ENCODE data around the gene CFL2.
"Not testable (repeated sequence)": the region's sequence is repeated elsewhere in the genome, so short reads cannot be mapped to it uniquely, and the experiment has no call there.

CFL2 gene

DNA sequence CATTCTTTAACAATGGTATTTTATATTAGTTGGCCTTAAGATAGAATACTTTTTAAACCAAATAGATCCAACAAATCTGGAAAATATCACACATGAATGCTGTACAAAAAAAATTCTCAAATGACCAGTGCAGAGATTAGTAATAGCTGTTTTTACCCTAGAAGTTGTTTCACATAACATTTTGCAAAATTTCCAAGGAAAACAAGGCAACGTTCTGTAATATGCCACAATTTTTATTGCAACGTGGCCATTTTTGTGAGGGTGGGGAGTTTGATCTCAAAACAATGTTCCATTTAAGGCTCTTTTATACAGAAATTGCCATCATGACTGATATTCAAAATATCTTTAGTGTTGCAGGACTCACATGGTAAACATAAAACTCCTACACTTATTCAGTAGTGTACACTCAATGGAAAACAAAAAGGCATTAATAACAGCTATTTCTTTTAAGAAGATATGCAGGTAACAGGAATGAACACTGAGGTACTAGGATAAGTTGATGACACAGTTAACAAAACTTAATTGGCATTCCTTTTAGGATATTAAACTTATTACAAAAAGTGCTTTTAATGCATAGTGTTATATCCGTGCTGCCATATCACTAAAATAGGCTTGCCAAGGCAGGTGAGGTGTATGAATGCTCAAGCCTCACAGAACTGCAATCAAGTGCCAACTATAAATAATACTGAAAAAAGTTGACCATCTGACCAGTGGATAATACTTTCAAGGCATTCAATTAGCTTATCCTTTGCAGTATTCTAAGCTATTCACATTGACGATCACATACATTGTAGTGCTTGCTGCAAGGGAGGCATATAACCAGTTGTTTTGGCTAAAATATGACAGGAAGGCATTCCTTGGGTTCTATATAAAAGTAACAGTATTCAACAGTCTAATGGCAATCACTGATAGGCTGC, 2.3 kb downstream of the CFL2 start:
- no peak for DNase-seq (ENCODE audit: low read depth in 2 of 2, low spot score in 1 of 2)

DNA sequence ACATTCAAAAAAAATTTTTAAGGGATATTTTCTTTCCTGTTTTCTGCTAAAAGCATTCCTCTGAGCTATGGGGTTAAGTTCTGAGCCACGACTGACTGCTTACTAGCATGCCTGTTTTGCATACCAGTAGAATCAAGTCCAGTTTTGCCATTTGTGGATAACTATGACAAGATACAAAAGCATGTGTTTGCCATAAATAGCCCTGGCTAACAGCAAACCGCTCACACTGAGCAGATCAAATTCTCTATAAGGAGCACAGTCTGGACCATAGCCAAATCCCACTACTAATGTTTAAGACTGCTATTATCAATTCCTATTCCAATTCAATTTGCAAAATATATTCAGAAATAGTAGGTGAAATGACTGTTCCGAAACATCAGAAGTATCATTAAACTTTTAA, 3.2 kb downstream of the CFL2 start:
- DNase-seq (ENCODE audit: low read depth in 2 of 2, low spot score in 1 of 2), result no peak

DNA sequence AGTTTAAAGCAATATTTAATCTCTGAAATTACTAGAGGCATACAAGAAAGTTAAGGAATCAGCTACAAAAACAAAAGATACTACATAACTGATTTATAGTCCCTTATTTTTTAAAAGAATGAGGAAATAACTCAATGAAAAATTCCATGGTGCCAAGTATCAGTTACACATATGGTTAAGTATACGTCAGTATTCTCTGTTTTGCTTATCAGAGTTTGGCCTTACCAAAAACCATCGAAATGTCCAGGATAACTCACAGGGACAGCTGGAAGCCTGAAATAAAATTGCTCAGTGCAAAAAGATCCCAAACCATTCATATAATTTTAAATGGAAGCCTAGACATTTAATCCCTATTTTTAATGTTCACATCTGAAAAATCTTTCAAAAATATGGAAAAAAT, 3.6 kb downstream of the CFL2 start:
- DNase-seq (ENCODE audit: low read depth in 2 of 2, low spot score in 1 of 2), result no peak

DNA sequence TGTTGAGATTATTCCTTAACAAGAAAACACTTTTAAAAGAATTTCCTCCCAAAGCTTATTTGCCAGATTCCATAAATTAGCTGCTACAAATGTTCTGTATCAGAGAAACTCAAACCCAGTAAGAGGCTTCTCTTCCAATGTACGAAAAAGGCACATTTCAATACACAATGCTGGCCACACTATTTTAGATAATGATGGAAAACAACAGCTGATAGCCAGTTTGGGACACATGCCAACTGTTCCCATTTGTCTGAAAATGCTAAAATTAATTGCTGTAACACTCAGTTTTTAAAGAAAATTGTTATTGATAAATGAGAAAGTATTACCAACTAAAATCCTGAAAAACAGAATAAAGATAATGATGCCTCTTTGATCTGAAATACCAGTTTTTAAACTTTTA, 4.4 kb downstream of the CFL2 start:
- no peak for DNase-seq (ENCODE audit: low read depth in 2 of 2, low spot score in 1 of 2)

DNA sequence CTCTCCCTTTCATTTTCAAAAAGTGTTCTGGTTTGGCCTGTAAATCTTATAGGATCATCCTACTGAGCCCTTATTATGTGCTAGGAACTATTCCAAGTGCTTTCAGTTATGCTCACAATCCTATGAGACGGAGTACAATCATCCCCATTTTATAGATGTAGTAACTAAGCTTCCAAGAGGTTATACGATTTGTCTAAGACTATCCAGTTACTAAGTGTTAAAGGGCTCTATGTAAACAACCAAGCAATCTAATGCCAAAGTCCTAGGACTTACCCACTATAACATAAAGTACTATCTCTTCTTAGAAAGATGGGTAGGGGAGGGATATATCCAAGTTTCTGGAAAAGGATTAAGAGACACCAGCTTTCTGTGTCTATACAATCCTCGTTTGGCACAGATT, 6.7 kb downstream of the CFL2 start:
- no peak for DNase-seq (ENCODE audit: low read depth in 2 of 2, low spot score in 1 of 2)

DNA sequence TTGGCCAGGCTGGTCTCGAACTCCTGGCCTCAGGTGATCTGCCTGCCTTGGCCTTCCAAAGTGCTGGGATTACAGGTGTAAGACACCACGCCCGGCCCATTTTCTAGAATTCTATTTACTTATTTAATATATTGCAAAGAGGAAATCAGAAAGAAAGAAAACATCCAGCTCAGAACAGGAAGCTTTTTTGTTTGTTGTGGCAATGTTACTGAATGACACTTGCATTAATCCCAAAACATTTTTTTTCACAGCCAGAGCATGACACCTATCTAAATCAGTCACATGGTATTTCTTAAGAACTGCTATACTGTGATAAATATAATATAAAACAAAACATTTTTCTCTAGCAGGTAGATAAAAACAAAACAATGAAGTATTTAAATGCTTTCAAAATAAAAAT, 12.6 kb downstream of the CFL2 start:
- DNase-seq (ENCODE audit: low read depth in 2 of 2, low spot score in 1 of 2), result no peak

DNA sequence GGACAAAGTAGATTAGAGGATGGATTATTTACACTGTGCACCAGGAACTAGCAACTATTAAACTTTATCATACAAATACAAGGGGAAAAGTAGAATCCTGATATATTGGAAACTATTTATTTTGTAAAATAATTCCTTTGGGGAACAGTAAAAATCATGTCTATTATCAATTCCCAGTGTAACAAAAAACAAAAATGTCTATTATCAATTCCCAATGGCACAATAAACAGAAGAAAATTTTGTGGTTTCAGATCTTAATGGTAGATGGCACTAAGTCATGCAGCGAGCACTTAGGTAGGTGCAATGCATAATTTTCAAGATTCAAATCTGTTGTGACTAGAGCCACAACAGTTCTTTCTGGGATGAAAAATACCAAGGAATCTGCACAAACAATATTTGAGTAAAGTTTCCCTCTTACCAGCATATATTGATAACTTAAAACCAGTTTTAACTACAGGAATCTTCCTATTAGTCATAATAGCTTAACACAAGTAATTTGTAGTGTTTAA, 13.7 kb downstream of the CFL2 start:
- DNase-seq (ENCODE audit: low read depth in 2 of 2, low spot score in 1 of 2), result no peak

DNA sequence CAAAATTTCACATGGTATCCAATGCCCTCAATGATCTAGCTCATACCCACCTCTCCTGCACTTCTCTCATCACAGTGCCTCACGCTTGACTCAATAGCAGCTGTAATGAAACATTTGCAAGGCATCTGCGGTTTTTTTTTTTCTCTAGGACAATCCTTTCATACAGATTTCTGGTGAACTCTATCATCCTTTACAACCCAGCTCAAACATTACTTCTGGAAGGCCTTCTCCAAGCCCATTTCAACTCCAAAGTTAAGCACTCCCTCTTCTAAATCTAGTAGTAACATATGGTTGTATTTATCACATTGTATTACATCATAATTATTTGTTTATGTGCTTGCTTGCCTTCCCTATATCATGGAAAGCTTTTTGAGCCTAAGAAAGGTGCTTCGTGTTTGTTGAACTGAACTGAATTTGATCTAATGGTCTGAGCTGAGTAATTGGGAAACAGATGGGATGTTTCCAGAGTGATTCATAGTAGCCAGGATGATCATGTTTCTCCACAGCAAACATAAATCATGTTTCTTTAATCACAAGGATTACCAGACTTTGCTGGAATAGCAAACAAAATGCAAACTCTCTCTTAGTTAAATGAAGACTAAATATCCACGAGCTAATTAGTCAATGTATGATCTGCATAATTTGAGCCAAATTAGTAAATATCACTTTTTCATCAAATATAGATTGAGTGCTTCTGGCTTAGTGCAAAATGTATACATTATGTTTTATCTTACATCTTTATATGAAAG, 14.3 kb downstream of the CFL2 start:
- no peak for DNase-seq (ENCODE audit: low read depth in 2 of 2, low spot score in 1 of 2)

DNA sequence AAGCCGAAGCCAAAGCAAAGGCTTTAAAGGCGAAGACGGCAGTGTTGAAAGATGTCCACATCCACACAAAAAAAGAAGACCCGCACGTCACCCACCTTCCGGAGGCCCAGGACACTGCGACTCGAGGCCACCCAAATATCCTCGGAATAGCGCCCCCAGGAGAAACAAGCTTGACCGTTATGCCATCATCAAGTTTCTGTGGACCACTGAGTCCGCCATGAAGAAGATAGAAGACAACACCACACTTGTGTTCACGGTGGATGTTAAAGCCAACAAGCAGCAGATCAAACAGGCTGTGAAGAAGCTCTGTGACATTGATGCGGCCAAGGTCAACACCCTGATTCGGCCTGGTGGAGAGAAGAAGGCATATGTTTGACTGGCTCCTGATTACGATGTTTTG, 20.2 kb downstream of the CFL2 start:
- DNase-seq (ENCODE audit: low read depth in 2 of 2, low spot score in 1 of 2), result not testable (repeated sequence)

DNA sequence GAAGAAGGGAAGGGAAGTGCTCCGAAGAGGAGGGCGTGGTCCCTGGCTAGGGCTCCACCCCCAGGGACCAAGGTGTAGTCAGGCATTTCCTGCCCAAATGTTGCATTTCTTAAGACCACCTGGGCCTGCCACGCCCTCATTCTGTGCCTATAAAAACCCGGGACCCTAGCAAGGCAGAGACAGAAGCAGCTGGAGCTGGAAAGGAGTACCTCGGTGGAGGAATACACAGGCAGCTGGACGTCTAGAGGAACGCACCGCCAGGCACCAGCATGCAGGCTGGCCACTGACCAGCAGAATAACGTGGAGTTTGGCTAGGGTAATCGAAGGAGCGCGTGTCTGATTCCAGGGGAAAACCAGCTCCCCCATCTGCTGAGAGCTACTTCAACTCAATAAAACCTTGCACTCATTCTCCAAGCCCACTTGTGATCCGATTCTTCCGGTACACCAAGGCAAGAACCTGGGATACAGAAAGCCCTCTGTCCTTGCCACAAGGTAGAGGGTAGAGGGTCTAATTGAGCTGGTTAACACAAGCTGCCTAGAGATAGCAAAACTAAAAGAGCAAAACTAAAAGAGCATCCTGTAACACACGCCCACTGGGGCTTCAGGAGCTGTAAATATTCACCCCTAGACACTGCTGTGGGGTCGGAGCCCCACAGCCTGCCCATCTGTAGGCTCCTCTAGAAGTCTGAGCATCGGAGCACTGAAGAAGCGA, 21.0 kb downstream of the CFL2 start:
- no peak for DNase-seq (ENCODE audit: low read depth in 2 of 2, low spot score in 1 of 2)

DNA sequence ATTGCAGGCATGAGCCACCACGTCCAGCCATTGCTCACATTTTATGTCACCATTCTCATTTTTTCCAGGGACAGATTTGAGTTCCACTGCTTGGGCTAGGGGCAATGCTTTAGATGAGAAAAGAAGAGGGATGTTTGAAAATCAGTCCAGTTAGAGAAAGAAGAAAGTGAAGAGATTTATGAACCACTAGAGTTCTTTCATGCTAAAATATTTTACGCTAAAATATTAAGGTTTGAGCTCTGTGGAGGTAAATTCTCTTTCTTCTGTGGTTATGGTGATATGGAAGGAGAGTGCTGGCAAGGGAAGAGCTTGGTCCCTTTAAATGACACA, 21.5 kb downstream of the CFL2 start:
- DNase-seq (ENCODE audit: low read depth in 2 of 2, low spot score in 1 of 2), result no peak

DNA sequence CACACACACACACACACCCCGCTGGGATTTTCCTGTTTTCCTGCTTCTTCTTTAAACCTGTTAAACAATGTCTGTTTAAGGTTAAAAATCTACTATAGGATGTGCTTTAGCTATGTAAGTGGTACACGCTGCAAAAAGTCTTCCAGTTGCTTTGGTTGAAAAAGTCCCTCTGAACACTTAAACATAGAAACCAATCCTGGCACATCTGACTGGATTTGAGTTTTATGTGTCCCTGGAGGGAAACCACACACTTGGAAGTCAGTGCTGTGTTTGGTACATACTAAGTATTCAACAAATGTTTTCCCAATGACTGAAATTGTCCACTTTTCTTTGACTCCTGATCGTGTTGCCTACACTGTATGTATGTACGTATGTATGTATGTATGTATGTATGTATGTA, 22.0 kb downstream of the CFL2 start:
- no peak for DNase-seq (ENCODE audit: low read depth in 2 of 2, low spot score in 1 of 2)

DNA sequence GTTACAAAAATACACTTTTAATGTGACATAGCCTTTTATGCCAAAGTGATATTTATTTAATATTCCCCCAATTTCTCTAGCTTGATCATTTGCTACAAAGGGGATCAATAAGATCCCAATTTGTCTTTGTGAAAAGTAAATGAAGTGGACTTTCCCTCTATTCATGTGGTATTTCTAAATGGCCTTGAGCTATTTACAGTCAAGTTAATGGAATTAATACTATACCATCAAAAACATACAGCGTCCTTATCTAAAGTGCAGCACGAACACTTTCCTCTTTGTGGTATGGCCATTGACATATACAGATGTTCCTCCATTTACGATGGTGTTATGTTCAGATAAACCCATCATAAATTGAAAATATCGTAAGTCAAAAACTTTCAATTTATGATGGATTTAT, 23.2 kb downstream of the CFL2 start:
- DNase-seq (ENCODE audit: low read depth in 2 of 2, low spot score in 1 of 2), result no peak

DNA sequence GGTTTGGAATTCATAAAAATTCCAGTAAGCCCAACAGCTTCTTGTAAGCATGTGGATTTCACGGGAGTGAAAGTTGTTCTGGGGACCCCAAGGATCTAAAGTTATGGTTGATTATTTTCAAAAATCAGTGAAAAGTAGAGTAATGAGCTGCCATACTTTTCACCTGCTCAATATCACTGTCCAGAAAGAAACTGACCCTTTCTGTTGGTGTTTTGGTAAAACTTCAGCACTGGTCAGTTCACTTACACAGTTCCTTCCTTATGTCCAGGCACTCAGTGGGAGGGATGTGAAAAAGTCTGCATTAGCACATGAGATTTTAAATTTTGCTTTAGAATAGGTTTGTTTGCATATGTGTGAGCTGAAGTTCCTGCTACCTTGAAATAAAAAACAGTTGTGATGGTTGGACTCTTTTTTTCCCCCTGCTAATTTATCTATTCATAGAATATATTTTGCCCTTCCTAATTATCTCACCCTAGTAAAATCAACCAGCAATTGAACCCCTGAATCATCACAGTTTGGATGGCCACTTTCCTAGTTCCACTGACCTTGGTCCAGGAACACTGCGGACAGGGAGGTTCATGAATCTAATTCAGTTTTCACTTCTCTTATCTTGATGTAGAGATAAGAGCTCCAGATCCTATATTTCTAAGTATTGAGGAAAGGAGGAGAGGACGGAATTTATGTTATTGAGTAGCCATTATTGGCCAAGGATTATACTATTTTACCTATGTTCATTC, 25.8 kb downstream of the CFL2 start:
- no peak for DNase-seq (ENCODE audit: low read depth in 2 of 2, low spot score in 1 of 2)

DNA sequence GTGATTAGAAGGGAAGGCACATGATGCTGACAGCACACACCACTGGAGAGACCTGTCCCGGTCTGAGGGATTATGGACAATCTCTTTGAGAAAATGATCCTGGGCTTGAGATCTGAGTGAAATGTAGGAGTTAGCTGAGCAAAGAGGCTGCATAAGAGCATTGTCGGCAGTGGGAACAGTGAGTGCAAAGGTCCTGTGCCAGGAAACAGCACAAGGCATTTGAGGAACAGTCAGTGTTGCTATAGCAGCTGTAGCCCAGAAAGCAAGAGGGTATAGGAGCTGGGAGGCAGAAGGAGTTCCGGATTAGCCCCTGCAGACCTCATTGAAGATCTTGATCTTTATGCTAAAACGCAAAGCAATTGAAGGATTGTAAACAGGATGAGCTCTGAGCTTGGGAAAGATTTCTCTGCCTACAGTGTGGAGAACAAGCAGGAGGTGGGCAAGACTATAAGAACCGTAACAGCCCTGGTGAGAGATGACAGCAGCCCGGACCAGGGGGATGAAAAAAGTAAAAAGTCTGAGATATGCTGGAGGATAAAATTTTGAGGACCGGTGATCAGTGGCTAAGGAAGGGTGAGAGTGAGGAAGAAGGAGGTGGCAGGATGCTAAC, 28.5 kb downstream of the CFL2 start:
- no peak for DNase-seq (ENCODE audit: low read depth in 2 of 2, low spot score in 1 of 2)

DNA sequence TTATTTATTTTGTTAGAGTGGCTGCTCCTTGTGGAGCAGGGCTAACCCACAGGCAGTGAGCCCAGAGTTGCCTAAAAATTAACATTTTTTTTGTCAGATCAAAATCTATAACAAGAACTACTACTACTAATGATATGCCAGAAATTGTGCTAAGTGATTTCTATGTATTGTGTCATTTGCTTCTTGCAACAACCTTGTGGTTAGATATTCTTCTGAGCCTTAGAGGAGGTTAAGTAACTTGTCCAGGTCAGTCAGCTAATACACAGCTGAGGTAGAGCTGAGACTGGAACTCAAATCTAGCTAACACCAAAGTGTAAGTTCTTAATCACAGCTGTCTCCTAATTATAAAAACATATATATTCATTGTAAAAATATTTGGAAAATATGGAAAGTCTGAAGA, 29.8 kb downstream of the CFL2 start:
- no peak for DNase-seq (ENCODE audit: low read depth in 2 of 2, low spot score in 1 of 2)

DNA sequence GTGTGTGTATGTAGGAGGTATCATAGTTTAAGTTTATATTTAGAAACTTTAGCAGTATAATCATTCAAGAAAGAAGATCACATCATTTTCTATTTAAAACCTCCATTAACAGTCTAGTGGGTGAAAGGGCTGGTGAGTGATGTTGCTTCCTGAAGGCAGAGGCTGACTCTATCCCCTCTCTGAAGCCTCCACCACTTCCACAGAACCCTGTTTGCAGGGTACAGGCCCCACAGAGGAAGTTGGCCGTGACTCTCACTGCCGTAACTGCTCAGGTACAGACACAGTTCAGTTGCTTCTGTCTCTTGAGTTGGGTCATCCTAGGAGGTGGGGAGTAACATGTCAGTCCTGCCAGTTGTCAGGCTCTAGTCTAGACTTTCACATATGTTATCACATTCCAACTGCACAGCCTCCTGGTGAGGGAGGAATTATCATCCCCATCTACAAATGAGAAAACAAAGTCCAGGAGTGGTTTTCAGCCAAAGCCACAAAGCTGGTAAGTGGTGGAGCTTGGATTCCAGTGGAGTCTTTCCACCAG, 31.5 kb downstream of the CFL2 start:
- no peak for DNase-seq (ENCODE audit: low read depth in 2 of 2, low spot score in 1 of 2)

DNA sequence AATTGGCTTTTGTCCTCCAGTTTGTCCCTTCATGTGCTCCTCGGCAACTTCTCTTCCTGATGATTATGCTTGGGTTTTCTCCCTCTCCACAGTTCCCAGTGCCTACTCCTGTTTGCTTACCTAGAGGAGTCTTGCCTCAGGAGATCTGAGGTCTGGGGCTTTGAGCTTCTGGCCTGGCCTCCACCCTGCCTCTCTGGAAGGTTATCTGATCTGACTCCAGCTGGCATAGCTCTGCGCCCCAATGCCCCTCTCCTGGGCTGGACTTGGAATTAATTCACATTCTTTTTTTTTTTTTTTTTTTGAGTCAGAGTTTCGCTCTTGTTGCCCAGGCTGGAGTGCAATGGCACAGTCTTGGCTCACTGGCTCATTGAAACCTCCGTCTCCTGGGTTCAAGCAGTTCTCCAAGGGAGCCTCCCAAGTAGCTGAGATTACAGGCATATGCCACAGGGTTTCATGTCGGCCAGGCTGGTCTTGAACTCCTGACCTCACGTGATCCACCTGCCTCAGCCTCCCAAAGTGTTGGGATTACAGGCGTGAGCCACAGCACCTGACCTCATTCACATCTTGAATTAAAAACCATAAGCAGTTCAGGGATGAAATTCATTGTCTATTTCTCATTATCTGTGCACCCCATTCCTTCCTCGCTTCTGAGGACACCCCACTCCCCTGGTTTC, 33.5 kb downstream of the CFL2 start:
- no peak for DNase-seq (ENCODE audit: low read depth in 2 of 2, low spot score in 1 of 2)

DNA sequence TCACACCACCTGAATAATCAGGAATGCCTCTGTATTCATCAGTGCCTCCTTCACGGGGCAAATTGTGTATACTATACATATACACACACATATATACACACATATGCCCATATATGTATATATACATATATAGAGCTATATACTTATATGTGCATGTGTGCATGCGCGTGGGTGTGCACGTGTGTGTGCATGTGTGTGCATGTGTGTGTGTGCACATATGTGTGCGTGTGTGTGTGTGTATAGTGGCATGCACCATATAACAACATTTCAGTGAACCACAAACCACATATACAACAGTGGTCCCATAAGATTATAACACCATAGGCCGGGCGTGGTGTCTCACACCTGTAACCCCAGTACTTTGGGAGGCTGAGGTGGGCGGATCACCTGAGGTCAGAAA, 35.7 kb downstream of the CFL2 start:
- DNase-seq (ENCODE audit: low read depth in 2 of 2, low spot score in 1 of 2), result no peak

DNA sequence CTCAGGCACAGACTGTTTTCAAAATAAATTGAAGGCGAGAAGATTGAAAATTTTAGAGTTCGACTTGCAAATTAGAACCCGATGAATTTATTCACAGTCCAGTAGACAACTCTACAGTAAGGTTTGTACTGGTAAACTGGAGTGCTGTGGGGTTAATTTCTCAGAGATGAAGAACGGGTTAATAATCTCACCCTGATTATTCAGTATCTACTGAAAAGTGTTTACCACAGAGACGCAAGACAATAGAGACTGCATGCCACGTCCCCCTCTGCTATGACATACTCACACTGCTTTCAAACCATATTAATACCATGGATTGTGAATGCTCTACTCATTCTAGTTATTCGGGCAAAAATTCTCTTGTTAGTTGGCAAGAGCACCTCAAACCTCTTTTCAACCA, 36.1 kb downstream of the CFL2 start:
- DNase-seq (ENCODE audit: low read depth in 2 of 2, low spot score in 1 of 2), result no peak

Data from stimulated activated CD8-positive, alpha-beta memory T cell treated with anti-CD3 and anti-CD28 coated beads, Interleukin-4, amount 100 ng/mL, for 4 hours (primary cell).